ENCODE measurements around the gene TPRG1.

GRCh38 chr3:189166321-189166720 is 5.5 kb upstream of the TPRG1 start:
- TF ChIP-seq CTCF (IDR thresholded peaks at IDR 0.05; ENCODE audit: low read depth, low read length, poor library complexity, severe bottlenecking) (no peak), EZH2phosphoT487 (IDR thresholded peaks at IDR 0.05; ENCODE audit: borderline replicate concordance, low read length) (no peak)

Measured in DOHH2 (cell line).